AG10803 (cell line): ENCODE results near the gene MCOLN1.

Source experiments
- DNase-seq: peaks from one replicate; pipeline ENCODE4 v3.0.0; 2010; ENCODE audit warnings: low read depth
- H3K4me3 ChIP-seq: 2 replicates; pipeline ENCODE4 v1.5.1; 2011; ENCODE audit warnings: mild to moderate bottlenecking, low read length, control low read depth
- CTCF ChIP-seq: conservative IDR thresholded peaks from 2 replicates; pipeline ENCODE4 v1.5.1; 2011; ENCODE audit warnings: mild to moderate bottlenecking, low read length, control low read depth, inconsistent platforms

The MCOLN1 gene

DNA sequence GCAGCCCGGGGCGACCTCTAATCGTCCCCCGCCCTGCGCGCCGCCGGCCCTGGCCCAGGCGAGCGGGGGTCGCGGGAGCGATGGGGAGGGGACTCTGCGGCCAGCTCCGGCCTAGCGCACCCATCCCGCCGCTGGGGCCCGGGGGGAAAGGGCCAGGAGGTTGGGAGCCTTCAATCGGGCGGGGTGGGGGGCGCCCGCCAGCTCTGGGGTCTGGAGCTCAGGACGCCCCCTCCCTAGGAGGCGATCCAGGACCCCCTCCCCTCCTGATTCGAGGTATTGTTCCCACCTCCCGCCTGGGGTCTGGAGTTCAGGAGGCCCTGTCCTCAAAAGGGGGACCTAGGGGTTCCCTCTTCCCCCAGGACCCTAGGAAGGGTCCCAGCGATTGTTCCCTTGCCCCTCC lies 6.1 kb upstream of the MCOLN1 start:
- no peak for DNase-seq
- no peak for TF ChIP-seq CTCF
- H3K4me3 ChIP-seq = peak overlapping the region; percentile 68

GRCh38 chr19:7516878-7517277 lies 5.5 kb upstream of the MCOLN1 start:
- no peak for DNase-seq
- no peak for TF ChIP-seq CTCF
- H3K4me3 ChIP-seq = peak overlapping the region; percentile 68

- TF ChIP-seq CTCF = no peak
- DNase-seq = no peak
- no peak overlapping the region for H3K4me3 ChIP-seq
Measured at GRCh38 chr19:7519361-7520130, 2.9 kb upstream of the MCOLN1 start.

- TF ChIP-seq CTCF = no peak
- no peak for DNase-seq
- H3K4me3 ChIP-seq = no peak overlapping the region
Measured at GRCh38 chr19:7520131-7521051, 2.0 kb upstream of the MCOLN1 start.

DNA sequence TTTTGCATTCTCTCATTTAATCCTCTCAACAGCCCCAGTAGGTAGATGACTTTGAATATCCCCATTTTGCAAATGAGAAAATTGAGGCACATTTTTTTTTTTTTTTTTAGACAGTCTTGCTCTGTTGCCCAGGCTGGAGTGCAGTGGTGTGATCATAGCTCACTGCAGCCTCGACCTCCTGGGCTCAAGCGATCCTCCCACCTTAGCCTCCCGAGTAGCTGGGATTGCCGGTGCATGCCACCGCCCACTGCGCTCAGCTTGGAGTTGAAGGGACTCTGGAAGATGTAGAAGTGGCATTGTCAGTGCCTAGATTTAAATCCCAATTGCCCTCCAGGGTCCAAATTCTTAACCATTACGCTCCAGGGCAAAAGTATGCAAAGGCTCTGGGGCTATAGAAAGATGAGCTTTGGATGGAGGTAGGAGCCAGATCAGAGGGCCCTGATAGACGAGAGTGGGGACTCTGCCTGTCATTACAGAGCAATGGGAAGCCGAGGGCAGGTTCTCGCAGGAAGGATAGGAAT lies 813 bp upstream of the MCOLN1 start:
- no peak for DNase-seq
- peak overlapping the region; percentile 65 for H3K4me3 ChIP-seq
- TF ChIP-seq CTCF = no peak

- no peak for TF ChIP-seq CTCF
- DNase-seq = peak; percentile 43
- H3K4me3 ChIP-seq = peak overlapping the region; percentile 75
Measured at GRCh38 chr19:7522923-7523667, 671 bp downstream of the MCOLN1 start.
